Keratinocyte (primary cell): ENCODE measurements around the gene KDM4B. TPM values are rescaled to one million over a fixed set of nuclear protein-coding genes. Genes with fewer than 3 reads are reported as not detected.
"Not testable (repeated sequence)": the region's sequence is repeated elsewhere in the genome, so short reads cannot be mapped to it uniquely, and the experiment has no call there.

Experiments used
- DNase-seq: peaks from one replicate; pipeline ENCODE4 v3.0.0-alpha.2; 2011; ENCODE audit warnings: low read depth, missing footprints, low spot score
- FAIRE-seq: peaks from 2 replicates; lab custom pipeline; 2011; peaks lifted over from hg19 to GRCh38; lab: Jason Lieb, UNC
- H2AFZ ChIP-seq: 2 replicates; pipeline ENCODE4 v1.6.0; 2012; ENCODE audit warnings: low read length, control low read depth, inconsistent platforms; ENCODE audit not compliant: control insufficient read depth
- H3K27ac ChIP-seq: 2 replicates; pipeline ENCODE4 v1.5.1; 2011; ENCODE audit warnings: low read length; ENCODE audit not compliant: control insufficient read depth, insufficient read depth
- H3K27me3 ChIP-seq: 3 replicates; pipeline ENCODE4 v1.6.0; 2011; ENCODE audit warnings: low read length; ENCODE audit not compliant: control insufficient read depth, insufficient read depth; ENCODE audit errors: extremely low read depth
- H3K36me3 ChIP-seq, 2 experiments: 2 replicates in 1 of 2; 3 replicates in 1 of 2; pipeline ENCODE4 v1.5.1; 2011; ENCODE audit warnings: low read length in 2 of 2, mild to moderate bottlenecking in 1 of 2; ENCODE audit not compliant: control insufficient read depth in 2 of 2, insufficient read depth in 2 of 2; ENCODE audit errors: extremely low read depth in 1 of 2
- H3K4me1 ChIP-seq: 3 replicates; pipeline ENCODE4 v1.5.1; 2011; ENCODE audit warnings: low read length; ENCODE audit not compliant: control insufficient read depth, insufficient read depth; ENCODE audit errors: extremely low read depth
- H3K4me2 ChIP-seq: 3 replicates; pipeline ENCODE4 v1.6.0; 2011; ENCODE audit warnings: low read depth, low read length; ENCODE audit not compliant: control insufficient read depth, insufficient read depth; ENCODE audit errors: extremely low read depth
- H3K4me3 ChIP-seq, 3 experiments: fragments of 200-600 bp in 1 of 3; sonication (generic) in 1 of 3; 2 replicates in 2 of 3; 3 replicates in 1 of 3; pipeline ENCODE4 v1.5.1; 2011 to 2016; ENCODE audit warnings: low read length in 3 of 3, mild to moderate bottlenecking in 3 of 3, control low read depth in 2 of 3, inconsistent platforms in 1 of 3, low read depth in 1 of 3, mixed read lengths in 1 of 3, mixed run types in 1 of 3, moderate library complexity in 1 of 3; ENCODE audit not compliant: control insufficient read depth in 2 of 3, insufficient read depth in 2 of 3; ENCODE audit errors: extremely low read depth in 1 of 3
- H3K79me2 ChIP-seq: 2 replicates; pipeline ENCODE4 v1.6.0; 2012; ENCODE audit warnings: low read length; ENCODE audit not compliant: control insufficient read depth, insufficient read depth
- H3K9ac ChIP-seq: 3 replicates; pipeline ENCODE4 v1.6.0; 2011; ENCODE audit warnings: low read length; ENCODE audit not compliant: control insufficient read depth, insufficient read depth; ENCODE audit errors: extremely low read depth
- H3K9me1 ChIP-seq: 3 replicates; pipeline ENCODE4 v1.6.0; 2011; ENCODE audit warnings: low read length; ENCODE audit not compliant: control insufficient read depth, insufficient read depth; ENCODE audit errors: extremely low read depth
- H3K9me3 ChIP-seq: 2 replicates; pipeline ENCODE4 v1.5.1; 2012; ENCODE audit warnings: low read depth, low read length; ENCODE audit not compliant: control insufficient read depth
- H4K20me1 ChIP-seq: 3 replicates; pipeline ENCODE4 v1.6.0; 2011; ENCODE audit warnings: low read length; ENCODE audit not compliant: control insufficient read depth, insufficient read depth; ENCODE audit errors: extremely low read depth
- EZH2 ChIP-seq: IDR thresholded peaks from one replicate; pipeline ENCODE4 v1.6.1; 2012; ENCODE audit warnings: inconsistent platforms, mild to moderate bottlenecking, low read length, moderate library complexity
- dilution Hi-C: fragments of 300-500 bp; cut with MboI; formaldehyde crosslinking; loops from one replicate; pipeline ENCODE4 v1.7.0; 2020; ENCODE audit warnings: low sequenced_read_pairs; ENCODE audit not compliant: extremely low pct_ligation_motif_present
- polyA plus RNA-seq, 5 experiments: library from polyadenylated mRNA; depleted of rRNA in 3 of 5; stranded (reverse) in 3 of 5; stranded (forward) in 1 of 5; unstranded in 1 of 5; fragments of >200 nt; gene quantifications; 1 replicate in 1 of 5; 2 replicates in 3 of 5; 3 replicates in 1 of 5; pipeline versions ENCODE4 v1.2.1 to v1.2.3, GENCODE V29; 2011 to 2012; ENCODE audit warnings: missing spikeins in 2 of 5, low read depth in 1 of 5, low replicate concordance in 1 of 5
- TF ChIP-seq, protein P1 (sequence below), 3 experiments: IDR thresholded peaks in 1 of 3; conservative IDR thresholded peaks in 1 of 3; optimal IDR thresholded peaks in 1 of 3; 2 replicates in 2 of 3; 3 replicates in 1 of 3; pipeline versions ENCODE3 to v1.5.1; 2011; ENCODE audit warnings: low read length in 3 of 3, mild to moderate bottlenecking in 3 of 3, moderate library complexity in 2 of 3, control low read depth in 1 of 3, inconsistent platforms in 1 of 3; ENCODE audit not compliant: insufficient read depth in 2 of 3; ENCODE audit errors: extremely low read depth in 1 of 3

Gene KDM4B
- polyA plus RNA-seq, 1 donor (not counting 4 experiments of a cell fraction or from before 2014, with no cell fraction given), result 6.2 TPM

DNA sequence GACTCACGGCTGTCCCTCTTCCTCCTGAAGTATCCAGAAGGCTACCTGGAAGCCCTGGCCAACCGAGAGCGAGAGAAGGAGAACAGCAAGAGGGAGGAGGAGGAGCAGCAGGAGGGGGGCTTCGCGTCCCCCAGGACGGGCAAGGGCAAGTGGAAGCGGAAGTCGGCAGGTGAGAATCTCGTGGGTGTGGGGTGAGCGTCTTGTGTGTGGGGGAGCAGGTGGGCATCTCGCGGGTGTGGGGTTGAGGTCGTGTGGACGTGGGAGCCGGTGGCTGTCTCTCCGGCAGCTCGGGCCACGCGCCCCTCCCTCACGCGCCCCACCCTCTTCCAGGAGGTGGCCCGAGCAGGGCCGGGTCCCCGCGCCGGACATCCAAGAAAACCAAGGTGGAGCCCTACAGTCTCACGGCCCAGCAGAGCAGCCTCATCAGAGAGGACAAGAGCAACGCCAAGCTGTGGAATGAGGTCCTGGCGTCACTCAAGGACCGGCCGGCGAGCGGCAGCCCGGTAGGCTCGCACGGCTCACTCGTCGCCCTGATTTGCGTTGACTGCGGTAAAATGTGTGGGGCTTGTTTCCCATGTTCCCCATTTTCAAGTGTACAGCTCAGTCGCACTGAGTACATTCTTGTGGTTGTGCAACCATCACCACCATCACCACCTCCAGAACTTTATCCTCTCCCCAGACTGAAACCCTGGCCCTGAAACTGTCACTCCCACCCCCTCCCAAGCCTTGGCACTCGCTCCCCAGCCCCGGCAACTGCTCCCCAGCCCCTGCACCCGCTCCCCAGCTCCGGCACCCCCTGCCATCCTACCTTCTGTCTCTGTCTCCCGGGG lies 14.4 kb upstream of the KDM4B start:
- H4K20me1 ChIP-seq, H3K4me3 ChIP-seq, H3K4me2 ChIP-seq, H3K9ac ChIP-seq, H3K9me1 ChIP-seq, H3K27me3 ChIP-seq, H2AFZ ChIP-seq, FAIRE-seq, H3K27ac ChIP-seq, dilution Hi-C loops, H3K4me1 ChIP-seq, H3K9me3 ChIP-seq, DNase-seq, H3K79me2 ChIP-seq: not testable (repeated sequence)
- peaks cover 12 to 27% of the 10 kb centered on the region in 2 experiments for H3K36me3 ChIP-seq

DNA sequence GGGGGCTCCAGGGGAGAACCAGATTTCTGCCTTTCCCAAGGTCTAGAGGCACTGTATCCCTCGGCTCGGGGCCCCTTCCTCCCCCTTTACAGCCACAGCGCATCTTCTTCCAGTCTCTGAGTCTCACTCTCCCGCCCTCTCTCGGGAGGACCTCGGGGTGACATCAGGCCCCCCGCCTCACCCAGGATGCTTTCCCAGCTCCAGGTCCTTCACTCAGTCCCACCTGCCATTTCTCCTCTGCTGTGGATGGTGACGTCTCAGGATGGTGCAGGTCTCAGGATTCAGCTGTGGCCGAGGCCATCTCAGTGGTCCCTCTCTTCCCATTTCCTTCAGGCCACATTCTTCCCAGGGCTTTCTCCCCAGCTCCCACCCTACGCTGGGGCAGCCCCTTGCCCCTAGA lies 13.6 kb upstream of the KDM4B start:
- TF ChIP-seq, protein P1, sequence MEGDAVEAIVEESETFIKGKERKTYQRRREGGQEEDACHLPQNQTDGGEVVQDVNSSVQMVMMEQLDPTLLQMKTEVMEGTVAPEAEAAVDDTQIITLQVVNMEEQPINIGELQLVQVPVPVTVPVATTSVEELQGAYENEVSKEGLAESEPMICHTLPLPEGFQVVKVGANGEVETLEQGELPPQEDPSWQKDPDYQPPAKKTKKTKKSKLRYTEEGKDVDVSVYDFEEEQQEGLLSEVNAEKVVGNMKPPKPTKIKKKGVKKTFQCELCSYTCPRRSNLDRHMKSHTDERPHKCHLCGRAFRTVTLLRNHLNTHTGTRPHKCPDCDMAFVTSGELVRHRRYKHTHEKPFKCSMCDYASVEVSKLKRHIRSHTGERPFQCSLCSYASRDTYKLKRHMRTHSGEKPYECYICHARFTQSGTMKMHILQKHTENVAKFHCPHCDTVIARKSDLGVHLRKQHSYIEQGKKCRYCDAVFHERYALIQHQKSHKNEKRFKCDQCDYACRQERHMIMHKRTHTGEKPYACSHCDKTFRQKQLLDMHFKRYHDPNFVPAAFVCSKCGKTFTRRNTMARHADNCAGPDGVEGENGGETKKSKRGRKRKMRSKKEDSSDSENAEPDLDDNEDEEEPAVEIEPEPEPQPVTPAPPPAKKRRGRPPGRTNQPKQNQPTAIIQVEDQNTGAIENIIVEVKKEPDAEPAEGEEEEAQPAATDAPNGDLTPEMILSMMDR (optimal IDR thresholded peaks at IDR 0.05 in 1 of 3, IDR thresholded peaks at IDR 0.05 in 1 of 3, conservative IDR thresholded peaks at IDR 0.05 in 1 of 3; ENCODE audit: extremely low read depth in 1 of 3, insufficient read depth in 2 of 3, low read length in 3 of 3), result no peak
- no peak for TF ChIP-seq EZH2
- Histone ChIP-seq H3K9ac (no peak overlapping the region), H3K79me2 (no peaks in the 10 kb centered on the region), H2AFZ (no peak overlapping the region), H3K4me1 (no peaks in the 10 kb centered on the region), H3K4me2 (no peak overlapping the region), H3K27me3 (no peaks in the 10 kb centered on the region), H3K9me3 (no peaks in the 10 kb centered on the region), H3K27ac (no peak overlapping the region), H3K36me3 (peaks cover 12 to 29% of the 10 kb centered on the region in 2 experiments), H3K9me1 (no peaks in the 10 kb centered on the region), H4K20me1 (no peaks in the 10 kb centered on the region), H3K4me3 (no peak overlapping the region)
- dilution Hi-C loops, result no loop called here
- FAIRE-seq (no peak), DNase-seq (no peak)
